ENCODE results near the gene THSD4.

THSD4 gene

DNA sequence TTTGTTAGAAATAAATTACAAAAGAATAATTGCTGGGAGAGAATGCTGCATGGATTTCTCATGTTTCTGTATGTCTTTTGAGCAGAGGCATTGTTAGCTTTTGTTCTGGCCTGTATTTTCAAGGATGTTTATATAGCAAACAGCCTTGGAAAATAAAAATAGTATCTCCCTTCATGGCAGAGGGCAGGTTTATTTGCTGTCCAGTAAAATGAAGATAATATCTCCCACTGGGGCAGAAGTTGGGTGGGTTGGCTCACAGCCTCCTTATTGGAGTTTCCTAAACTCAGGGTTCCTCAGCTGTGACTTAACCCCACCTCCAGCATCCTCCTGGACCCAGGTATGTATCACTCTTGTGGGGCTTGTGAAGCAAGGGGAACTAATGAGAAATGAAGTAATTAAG lies 43.7 kb upstream of the THSD4 start:
- Histone ChIP-seq H3K4me1 (ENCODE audit: insufficient read depth, low read length, severe bottlenecking) (no peaks in the 10 kb centered on the region), H3K9ac (ENCODE audit: low read length) (no peak overlapping the region), H3K36me3 (ENCODE audit: insufficient read depth, low read length) (no peaks in the 10 kb centered on the region), H3K9me2 (ENCODE audit: low read depth, low read length) (no peaks in the 10 kb centered on the region), H3K9me3 (ENCODE audit: low read length) (no peaks in the 10 kb centered on the region), H4K20me1 (ENCODE audit: insufficient read depth, low read length) (no peaks in the 10 kb centered on the region), H3K79me2 (ENCODE audit: insufficient read depth, low read length) (no peaks in the 10 kb centered on the region), H3K4me3 (ENCODE audit: low read depth, low read length, poor library complexity, severe bottlenecking) (no peak overlapping the region), H2AFZ (ENCODE audit: low read length) (no peak overlapping the region), H3K4me2 (ENCODE audit: low read length) (no peak overlapping the region), H3K27ac (ENCODE audit: low read depth, low read length, poor library complexity, severe bottlenecking) (no peak overlapping the region), H3K27me3 (ENCODE audit: insufficient read depth, low read length) (no peaks in the 10 kb centered on the region), H3F3A (ENCODE audit: insufficient read depth, low read length) (no peaks in the 10 kb centered on the region)
- TF ChIP-seq, protein P1, sequence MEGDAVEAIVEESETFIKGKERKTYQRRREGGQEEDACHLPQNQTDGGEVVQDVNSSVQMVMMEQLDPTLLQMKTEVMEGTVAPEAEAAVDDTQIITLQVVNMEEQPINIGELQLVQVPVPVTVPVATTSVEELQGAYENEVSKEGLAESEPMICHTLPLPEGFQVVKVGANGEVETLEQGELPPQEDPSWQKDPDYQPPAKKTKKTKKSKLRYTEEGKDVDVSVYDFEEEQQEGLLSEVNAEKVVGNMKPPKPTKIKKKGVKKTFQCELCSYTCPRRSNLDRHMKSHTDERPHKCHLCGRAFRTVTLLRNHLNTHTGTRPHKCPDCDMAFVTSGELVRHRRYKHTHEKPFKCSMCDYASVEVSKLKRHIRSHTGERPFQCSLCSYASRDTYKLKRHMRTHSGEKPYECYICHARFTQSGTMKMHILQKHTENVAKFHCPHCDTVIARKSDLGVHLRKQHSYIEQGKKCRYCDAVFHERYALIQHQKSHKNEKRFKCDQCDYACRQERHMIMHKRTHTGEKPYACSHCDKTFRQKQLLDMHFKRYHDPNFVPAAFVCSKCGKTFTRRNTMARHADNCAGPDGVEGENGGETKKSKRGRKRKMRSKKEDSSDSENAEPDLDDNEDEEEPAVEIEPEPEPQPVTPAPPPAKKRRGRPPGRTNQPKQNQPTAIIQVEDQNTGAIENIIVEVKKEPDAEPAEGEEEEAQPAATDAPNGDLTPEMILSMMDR (IDR thresholded peaks at IDR 0.05; ENCODE audit: low read length), result no peak
- no peak for TF ChIP-seq EZH2 (IDR thresholded peaks at IDR 0.05; ENCODE audit: borderline replicate concordance, low read length)

DNA sequence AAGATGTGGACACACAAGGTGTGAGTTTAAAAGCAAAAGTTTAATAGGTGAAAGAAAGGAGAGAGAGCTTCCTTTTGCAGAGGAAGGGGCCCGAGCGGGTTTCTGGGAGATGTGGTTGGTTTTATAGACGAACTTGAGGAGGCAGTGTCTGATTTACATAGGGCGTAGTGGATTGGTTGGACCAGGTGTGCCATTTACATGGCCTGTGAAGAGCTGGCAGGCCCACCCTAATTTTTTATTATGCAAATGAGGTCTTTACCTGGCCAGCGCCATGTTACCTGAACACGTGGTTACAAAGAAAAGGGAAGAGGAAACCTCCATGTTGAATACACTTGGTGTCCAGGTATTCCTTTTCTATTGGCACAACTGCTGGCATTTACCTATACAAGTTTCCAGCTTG lies 42.8 kb upstream of the THSD4 start:
- Histone ChIP-seq H4K20me1 (ENCODE audit: insufficient read depth, low read length) (no peaks in the 10 kb centered on the region), H3K36me3 (ENCODE audit: insufficient read depth, low read length) (no peaks in the 10 kb centered on the region), H3F3A (ENCODE audit: insufficient read depth, low read length) (no peaks in the 10 kb centered on the region), H3K79me2 (ENCODE audit: insufficient read depth, low read length) (no peaks in the 10 kb centered on the region), H3K4me2 (ENCODE audit: low read length) (no peak overlapping the region), H3K9ac (ENCODE audit: low read length) (no peak overlapping the region), H3K9me3 (ENCODE audit: low read length) (no peaks in the 10 kb centered on the region), H3K27ac (ENCODE audit: low read depth, low read length, poor library complexity, severe bottlenecking) (no peak overlapping the region), H3K4me3 (ENCODE audit: low read depth, low read length, poor library complexity, severe bottlenecking) (no peak overlapping the region), H3K4me1 (ENCODE audit: insufficient read depth, low read length, severe bottlenecking) (no peaks in the 10 kb centered on the region), H2AFZ (ENCODE audit: low read length) (no peak overlapping the region), H3K27me3 (ENCODE audit: insufficient read depth, low read length) (no peaks in the 10 kb centered on the region), H3K9me2 (ENCODE audit: low read depth, low read length) (no peaks in the 10 kb centered on the region)
- TF ChIP-seq, protein P1 (IDR thresholded peaks at IDR 0.05; ENCODE audit: low read length), result no peak
- TF ChIP-seq EZH2 (IDR thresholded peaks at IDR 0.05; ENCODE audit: borderline replicate concordance, low read length), result no peak

DNA sequence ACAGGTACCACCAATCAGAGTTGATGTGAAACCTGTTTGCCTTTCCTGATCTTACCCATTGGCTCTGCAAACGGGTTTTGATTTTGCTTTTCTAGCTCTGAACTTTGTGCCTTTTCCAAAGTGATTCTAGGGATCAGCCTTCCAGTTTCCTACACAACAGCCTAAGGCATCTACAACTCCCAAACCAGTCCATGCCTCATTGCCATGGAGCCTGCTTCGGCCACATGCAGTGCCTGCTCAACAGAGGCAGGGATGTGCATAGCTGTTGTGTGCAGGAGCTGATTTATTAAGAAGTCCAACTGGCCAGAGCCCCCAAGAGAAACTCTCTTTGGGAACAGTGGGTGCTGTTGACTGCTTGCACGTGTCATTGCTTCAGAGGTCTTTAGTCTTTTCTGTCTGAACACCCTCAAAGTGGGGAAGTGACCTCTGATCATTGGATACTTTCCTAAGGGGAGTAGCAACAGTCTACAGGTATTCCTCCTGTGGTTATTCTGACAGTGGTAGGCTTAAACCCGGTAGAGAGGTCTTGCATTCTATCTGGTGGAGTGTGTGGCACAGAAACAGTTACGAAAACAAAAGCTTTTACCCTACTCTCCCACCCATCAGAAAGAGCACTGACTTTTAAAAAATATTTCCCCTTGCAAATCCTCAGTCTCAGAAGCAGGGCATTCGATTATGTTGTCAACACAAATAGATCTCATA lies 36.6 kb upstream of the THSD4 start:
- H3F3A ChIP-seq (ENCODE audit: insufficient read depth, low read length), result no peaks in the 10 kb centered on the region
- no peaks in the 10 kb centered on the region for H3K36me3 ChIP-seq (ENCODE audit: insufficient read depth, low read length)
- no peak for TF ChIP-seq EZH2 (IDR thresholded peaks at IDR 0.05; ENCODE audit: borderline replicate concordance, low read length)
- TF ChIP-seq, protein P1 (IDR thresholded peaks at IDR 0.05; ENCODE audit: low read length), result no peak
- no peak overlapping the region for H3K4me3 ChIP-seq (ENCODE audit: low read depth, low read length, poor library complexity, severe bottlenecking)
- no peaks in the 10 kb centered on the region for H4K20me1 ChIP-seq (ENCODE audit: insufficient read depth, low read length)
- H2AFZ ChIP-seq (ENCODE audit: low read length), result no peak overlapping the region
- no peaks in the 10 kb centered on the region for H3K9me2 ChIP-seq (ENCODE audit: low read depth, low read length)
- no peaks in the 10 kb centered on the region for H3K9me3 ChIP-seq (ENCODE audit: low read length)
- no peaks in the 10 kb centered on the region for H3K4me1 ChIP-seq (ENCODE audit: insufficient read depth, low read length, severe bottlenecking)
- H3K4me2 ChIP-seq (ENCODE audit: low read length), result no peak overlapping the region
- H3K27ac ChIP-seq (ENCODE audit: low read depth, low read length, poor library complexity, severe bottlenecking), result no peak overlapping the region
- no peaks in the 10 kb centered on the region for H3K27me3 ChIP-seq (ENCODE audit: insufficient read depth, low read length)
- H3K9ac ChIP-seq (ENCODE audit: low read length), result no peak overlapping the region
- no peaks in the 10 kb centered on the region for H3K79me2 ChIP-seq (ENCODE audit: insufficient read depth, low read length)
